ENCODE results near the gene CEP170B. TPM values are rescaled to one million over a fixed set of nuclear protein-coding genes. Genes with fewer than 3 reads are reported as not detected.

Gene CEP170B
- total and polyA plus RNA-seq, 2 of the 13 experiments (the other 11 are each of a cell fraction or from before 2014, with no cell fraction given), result 4.3 to 8.8 TPM

DNA sequence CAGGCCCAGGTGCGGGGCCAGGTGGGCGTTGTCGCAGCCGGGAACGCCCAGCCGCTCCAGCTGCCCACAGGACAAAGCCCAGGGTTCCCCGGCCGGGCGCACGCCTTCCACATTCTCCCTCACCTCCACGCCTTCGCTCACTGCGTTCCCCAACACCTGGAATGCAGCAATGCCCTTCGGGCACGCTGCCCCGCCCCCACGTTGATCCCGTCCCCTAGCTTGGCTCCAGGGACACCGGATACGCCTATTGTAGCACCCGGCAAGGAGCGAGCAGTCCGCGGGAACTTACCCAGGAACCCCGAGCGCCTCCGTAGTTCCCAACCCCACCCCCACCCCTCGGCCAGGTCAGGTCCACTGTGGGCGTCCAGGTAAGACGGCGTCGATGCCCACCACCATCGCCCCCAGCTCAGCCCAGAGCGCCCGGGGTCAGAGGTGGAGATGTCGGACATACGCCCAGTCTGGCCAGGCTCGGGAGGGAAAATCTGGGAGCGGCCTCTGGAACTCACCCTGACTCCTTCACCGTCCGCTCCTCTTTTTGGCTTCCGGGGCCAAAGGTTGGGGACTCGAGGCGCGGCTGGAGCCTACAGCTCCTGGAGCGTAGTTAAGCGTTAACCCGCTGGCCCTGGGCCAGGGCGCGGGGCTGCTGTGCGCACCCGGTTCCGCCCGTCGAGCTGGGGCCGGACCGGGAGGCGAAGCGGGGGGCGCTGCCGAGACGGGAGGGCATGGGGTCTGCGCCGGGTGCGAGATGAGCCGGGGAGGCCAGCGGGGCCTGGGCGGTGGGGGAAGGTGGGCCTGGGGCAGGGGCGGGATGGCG, 594 bp upstream of the CEP170B start (continued):
- TF ChIP-seq MAZ (IDR thresholded peaks at IDR 0.05; ENCODE audit: borderline replicate concordance, low read depth, low read length), result no peak
- TF ChIP-seq MAZ (CRISPR knock-in tag; IDR thresholded peaks at IDR 0.05; ENCODE audit: low read depth), result no peak
- TF ChIP-seq, protein P1, sequence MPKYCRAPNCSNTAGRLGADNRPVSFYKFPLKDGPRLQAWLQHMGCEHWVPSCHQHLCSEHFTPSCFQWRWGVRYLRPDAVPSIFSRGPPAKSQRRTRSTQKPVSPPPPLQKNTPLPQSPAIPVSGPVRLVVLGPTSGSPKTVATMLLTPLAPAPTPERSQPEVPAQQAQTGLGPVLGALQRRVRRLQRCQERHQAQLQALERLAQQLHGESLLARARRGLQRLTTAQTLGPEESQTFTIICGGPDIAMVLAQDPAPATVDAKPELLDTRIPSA (CRISPR knock-in tag; IDR thresholded peaks at IDR 0.05; ENCODE audit: borderline replicate concordance), result no peak
- TF ChIP-seq ZSCAN12 (CRISPR knock-in tag; IDR thresholded peaks at IDR 0.05), result no peak
- no peak for TF ChIP-seq ZNF557 (CRISPR knock-in tag; IDR thresholded peaks at IDR 0.05)
- TF ChIP-seq, protein P2, sequence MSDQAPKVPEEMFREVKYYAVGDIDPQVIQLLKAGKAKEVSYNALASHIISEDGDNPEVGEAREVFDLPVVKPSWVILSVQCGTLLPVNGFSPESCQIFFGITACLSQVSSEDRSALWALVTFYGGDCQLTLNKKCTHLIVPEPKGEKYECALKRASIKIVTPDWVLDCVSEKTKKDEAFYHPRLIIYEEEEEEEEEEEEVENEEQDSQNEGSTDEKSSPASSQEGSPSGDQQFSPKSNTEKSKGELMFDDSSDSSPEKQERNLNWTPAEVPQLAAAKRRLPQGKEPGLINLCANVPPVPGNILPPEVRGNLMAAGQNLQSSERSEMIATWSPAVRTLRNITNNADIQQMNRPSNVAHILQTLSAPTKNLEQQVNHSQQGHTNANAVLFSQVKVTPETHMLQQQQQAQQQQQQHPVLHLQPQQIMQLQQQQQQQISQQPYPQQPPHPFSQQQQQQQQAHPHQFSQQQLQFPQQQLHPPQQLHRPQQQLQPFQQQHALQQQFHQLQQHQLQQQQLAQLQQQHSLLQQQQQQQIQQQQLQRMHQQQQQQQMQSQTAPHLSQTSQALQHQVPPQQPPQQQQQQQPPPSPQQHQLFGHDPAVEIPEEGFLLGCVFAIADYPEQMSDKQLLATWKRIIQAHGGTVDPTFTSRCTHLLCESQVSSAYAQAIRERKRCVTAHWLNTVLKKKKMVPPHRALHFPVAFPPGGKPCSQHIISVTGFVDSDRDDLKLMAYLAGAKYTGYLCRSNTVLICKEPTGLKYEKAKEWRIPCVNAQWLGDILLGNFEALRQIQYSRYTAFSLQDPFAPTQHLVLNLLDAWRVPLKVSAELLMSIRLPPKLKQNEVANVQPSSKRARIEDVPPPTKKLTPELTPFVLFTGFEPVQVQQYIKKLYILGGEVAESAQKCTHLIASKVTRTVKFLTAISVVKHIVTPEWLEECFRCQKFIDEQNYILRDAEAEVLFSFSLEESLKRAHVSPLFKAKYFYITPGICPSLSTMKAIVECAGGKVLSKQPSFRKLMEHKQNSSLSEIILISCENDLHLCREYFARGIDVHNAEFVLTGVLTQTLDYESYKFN (CRISPR knock-in tag; conservative IDR thresholded peaks at IDR 0.05), result peak; percentile 77
- TF ChIP-seq, protein P3, sequence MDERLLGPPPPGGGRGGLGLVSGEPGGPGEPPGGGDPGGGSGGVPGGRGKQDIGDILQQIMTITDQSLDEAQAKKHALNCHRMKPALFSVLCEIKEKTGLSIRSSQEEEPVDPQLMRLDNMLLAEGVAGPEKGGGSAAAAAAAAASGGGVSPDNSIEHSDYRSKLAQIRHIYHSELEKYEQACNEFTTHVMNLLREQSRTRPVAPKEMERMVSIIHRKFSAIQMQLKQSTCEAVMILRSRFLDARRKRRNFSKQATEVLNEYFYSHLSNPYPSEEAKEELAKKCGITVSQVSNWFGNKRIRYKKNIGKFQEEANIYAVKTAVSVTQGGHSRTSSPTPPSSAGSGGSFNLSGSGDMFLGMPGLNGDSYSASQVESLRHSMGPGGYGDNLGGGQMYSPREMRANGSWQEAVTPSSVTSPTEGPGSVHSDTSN (CRISPR knock-in tag; IDR thresholded peaks at IDR 0.05), result no peak
- TF ChIP-seq SMAD1 (CRISPR knock-in tag; IDR thresholded peaks at IDR 0.05; ENCODE audit: borderline replicate concordance, low read depth), result 0 out of 2 replicates have a peak, but pooled peaks have one; percentile 45
- peak; percentile 51 to 72; a peak in 3 of 4 replicates for TF ChIP-seq POLR2A (IDR thresholded peaks at IDR 0.05; ENCODE audit: insufficient read depth in 1 of 2, low read depth in 2 of 2, low read length in 2 of 2)
- 0 out of 2 replicates have a peak, but pooled peaks have one; percentile 20 for TF ChIP-seq RFXANK (CRISPR knock-in tag; IDR thresholded peaks at IDR 0.05)
- TF ChIP-seq SRSF1 (optimal IDR thresholded peaks at IDR 0.05; ENCODE audit: low read depth, low read length), result no peak
- no peak for TF ChIP-seq ZNF264 (CRISPR knock-in tag; IDR thresholded peaks at IDR 0.05)
- TF ChIP-seq CEBPB (IDR thresholded peaks at IDR 0.05; ENCODE audit: borderline replicate concordance, low read depth, low read length), result no peak
- no peak for TF ChIP-seq ZFP36L1 (CRISPR knock-in tag; IDR thresholded peaks at IDR 0.05)
- TF ChIP-seq YEATS2 (CRISPR knock-in tag; IDR thresholded peaks at IDR 0.05; ENCODE audit: borderline replicate concordance), result 0 out of 2 replicates have a peak, but pooled peaks have one; percentile 34
- TF ChIP-seq, protein P4, sequence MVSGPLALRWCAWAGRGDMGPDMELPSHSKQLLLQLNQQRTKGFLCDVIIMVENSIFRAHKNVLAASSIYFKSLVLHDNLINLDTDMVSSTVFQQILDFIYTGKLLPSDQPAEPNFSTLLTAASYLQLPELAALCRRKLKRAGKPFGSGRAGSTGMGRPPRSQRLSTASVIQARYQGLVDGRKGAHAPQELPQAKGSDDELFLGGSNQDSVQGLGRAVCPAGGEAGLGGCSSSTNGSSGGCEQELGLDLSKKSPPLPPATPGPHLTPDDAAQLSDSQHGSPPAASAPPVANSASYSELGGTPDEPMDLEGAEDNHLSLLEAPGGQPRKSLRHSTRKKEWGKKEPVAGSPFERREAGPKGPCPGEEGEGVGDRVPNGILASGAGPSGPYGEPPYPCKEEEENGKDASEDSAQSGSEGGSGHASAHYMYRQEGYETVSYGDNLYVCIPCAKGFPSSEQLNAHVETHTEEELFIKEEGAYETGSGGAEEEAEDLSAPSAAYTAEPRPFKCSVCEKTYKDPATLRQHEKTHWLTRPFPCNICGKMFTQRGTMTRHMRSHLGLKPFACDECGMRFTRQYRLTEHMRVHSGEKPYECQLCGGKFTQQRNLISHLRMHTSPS (CRISPR knock-in tag; IDR thresholded peaks at IDR 0.05; ENCODE audit: low read depth), result no peak
- TF ChIP-seq SNAI1 (CRISPR knock-in tag; IDR thresholded peaks at IDR 0.05; ENCODE audit: borderline replicate concordance), result 0 out of 2 replicates have a peak, but pooled peaks have one; percentile 40
- no peak for TF ChIP-seq GLI4 (CRISPR knock-in tag; IDR thresholded peaks at IDR 0.05; ENCODE audit: borderline replicate concordance)
- TF ChIP-seq ZNF670 (CRISPR knock-in tag; IDR thresholded peaks at IDR 0.05; ENCODE audit: borderline replicate concordance), result peak; percentile 77; the same call in 1 of the 2 replicates
- TF ChIP-seq, protein P5, sequence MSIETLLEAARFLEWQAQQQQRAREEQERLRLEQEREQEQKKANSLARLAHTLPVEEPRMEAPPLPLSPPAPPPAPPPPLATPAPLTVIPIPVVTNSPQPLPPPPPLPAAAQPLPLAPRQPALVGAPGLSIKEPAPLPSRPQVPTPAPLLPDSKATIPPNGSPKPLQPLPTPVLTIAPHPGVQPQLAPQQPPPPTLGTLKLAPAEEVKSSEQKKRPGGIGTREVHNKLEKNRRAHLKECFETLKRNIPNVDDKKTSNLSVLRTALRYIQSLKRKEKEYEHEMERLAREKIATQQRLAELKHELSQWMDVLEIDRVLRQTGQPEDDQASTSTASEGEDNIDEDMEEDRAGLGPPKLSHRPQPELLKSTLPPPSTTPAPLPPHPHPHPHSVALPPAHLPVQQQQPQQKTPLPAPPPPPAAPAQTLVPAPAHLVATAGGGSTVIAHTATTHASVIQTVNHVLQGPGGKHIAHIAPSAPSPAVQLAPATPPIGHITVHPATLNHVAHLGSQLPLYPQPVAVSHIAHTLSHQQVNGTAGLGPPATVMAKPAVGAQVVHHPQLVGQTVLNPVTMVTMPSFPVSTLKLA (IDR thresholded peaks at IDR 0.05), result no peak
- TF ChIP-seq SRY (CRISPR knock-in tag; IDR thresholded peaks at IDR 0.05), result 0 out of 2 replicates have a peak, but pooled peaks have one; percentile 23
